ENCODE data around the gene PACRG.

PACRG gene

DNA sequence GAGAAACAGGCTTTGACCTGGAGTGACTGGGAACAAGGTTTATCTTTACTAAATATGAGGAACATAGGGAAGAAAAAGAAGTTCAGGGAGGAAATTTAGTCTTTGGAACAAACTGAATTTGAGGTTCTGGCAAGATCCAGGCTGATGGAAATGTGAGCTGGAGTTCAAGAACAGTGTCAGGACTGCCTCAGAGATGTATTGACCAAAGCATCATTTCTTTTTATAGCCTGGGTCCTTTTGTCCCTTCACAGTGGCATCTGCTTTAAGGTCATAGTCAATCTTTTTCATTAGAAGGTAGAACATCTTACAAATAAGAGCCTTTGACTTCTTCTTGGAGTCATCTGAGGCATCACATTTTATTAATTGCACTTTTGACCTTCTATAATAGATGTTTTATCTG lies 360.2 kb downstream of the PACRG start:
- Histone ChIP-seq H3K4me3 (no peak overlapping the region), H3K4me1 (no peaks in the 10 kb centered on the region), H3K27me3 (no peaks in the 10 kb centered on the region), H3K27ac (no peak overlapping the region), H3K36me3 (no peaks in the 10 kb centered on the region), H3K9me3 (no peaks in the 10 kb centered on the region)
- TF ChIP-seq, protein P1, sequence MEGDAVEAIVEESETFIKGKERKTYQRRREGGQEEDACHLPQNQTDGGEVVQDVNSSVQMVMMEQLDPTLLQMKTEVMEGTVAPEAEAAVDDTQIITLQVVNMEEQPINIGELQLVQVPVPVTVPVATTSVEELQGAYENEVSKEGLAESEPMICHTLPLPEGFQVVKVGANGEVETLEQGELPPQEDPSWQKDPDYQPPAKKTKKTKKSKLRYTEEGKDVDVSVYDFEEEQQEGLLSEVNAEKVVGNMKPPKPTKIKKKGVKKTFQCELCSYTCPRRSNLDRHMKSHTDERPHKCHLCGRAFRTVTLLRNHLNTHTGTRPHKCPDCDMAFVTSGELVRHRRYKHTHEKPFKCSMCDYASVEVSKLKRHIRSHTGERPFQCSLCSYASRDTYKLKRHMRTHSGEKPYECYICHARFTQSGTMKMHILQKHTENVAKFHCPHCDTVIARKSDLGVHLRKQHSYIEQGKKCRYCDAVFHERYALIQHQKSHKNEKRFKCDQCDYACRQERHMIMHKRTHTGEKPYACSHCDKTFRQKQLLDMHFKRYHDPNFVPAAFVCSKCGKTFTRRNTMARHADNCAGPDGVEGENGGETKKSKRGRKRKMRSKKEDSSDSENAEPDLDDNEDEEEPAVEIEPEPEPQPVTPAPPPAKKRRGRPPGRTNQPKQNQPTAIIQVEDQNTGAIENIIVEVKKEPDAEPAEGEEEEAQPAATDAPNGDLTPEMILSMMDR (IDR thresholded peaks at IDR 0.05) = no peak
- intact Hi-C loops (cut with DNase I; ENCODE audit: low total_unique reads) = no loop called here
- no peak for DNase-seq

DNA sequence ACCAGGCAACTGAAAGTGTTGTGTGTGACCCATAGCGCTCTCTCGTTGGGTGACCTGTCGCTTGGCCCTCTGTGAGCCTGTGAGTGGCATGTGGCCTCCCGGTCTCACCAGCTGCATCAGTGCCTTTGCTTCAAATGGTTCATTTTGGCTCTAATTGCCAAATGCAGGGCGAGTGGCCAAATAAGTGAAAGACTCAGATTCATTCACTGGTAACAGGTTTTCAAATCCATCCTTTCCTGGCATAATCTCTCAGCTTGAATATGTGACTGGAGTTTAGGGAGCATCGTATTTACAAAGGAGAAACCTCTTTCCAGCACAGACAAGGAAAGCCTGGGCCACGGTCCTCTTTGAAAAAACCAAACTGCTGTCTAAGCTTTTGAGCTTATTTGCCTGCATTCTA lies 365.1 kb downstream of the PACRG start:
- H3K9me3 ChIP-seq = no peaks in the 10 kb centered on the region
- no peaks in the 10 kb centered on the region for H3K27me3 ChIP-seq
- H3K4me1 ChIP-seq = no peaks in the 10 kb centered on the region
- intact Hi-C loops (cut with DNase I; ENCODE audit: low total_unique reads) = no loop called here
- TF ChIP-seq, protein P1 (IDR thresholded peaks at IDR 0.05) = no peak
- H3K36me3 ChIP-seq = no peaks in the 10 kb centered on the region
- no peak for DNase-seq
- no peak overlapping the region for H3K4me3 ChIP-seq
- no peak overlapping the region for H3K27ac ChIP-seq

DNA sequence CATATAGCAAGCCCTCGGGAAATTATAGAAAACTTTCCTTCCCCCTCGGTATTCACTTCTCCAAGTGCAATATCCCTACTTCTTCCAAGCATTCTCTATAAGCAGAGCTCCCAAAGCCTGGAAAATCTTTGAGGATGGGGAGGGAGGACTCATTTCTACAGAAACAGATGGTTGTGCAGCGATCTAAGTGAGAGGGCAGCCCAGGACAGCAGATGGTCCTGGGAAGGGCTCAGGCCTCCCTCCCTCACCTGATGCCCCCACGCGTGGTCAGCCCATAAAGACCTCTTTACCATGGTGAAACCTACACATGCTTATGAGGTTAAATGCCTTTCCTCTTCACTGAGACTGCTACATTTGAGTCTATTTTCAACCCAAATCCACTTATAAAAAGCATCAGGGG lies 367.1 kb downstream of the PACRG start:
- no peaks in the 10 kb centered on the region for H3K36me3 ChIP-seq
- H3K9me3 ChIP-seq = no peaks in the 10 kb centered on the region
- TF ChIP-seq, protein P1 (IDR thresholded peaks at IDR 0.05) = no peak
- no peaks in the 10 kb centered on the region for H3K4me1 ChIP-seq
- no peak overlapping the region for H3K27ac ChIP-seq
- H3K27me3 ChIP-seq = no peaks in the 10 kb centered on the region
- DNase-seq = no peak
- intact Hi-C loops (cut with DNase I; ENCODE audit: low total_unique reads) = no loop called here
- H3K4me3 ChIP-seq = no peak overlapping the region

DNA sequence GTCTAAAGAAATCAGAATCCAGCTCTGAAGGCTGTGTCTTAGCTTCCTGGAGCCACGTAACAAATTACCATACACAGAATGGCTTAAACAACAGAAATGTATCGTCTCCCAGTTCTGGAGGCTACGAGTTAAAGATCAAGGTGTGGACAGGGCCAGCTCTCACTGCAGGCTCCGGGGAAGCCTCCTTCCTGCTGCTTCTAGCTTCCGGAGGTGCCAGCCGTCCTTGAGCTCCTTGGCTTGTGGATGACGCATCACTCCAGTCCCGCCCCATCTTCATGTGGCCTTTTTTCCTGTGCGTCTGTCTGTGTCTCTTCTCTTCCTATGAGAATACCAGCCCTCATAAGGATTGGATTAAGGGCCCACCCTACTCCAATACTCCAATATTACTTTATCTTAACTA lies 367.6 kb downstream of the PACRG start:
- Histone ChIP-seq H3K4me1 (no peaks in the 10 kb centered on the region), H3K27me3 (no peaks in the 10 kb centered on the region), H3K27ac (no peak overlapping the region), H3K9me3 (no peaks in the 10 kb centered on the region), H3K4me3 (no peak overlapping the region), H3K36me3 (no peaks in the 10 kb centered on the region)
- TF ChIP-seq, protein P1 (IDR thresholded peaks at IDR 0.05) = no peak
- intact Hi-C loops (cut with DNase I; ENCODE audit: low total_unique reads) = no loop called here
- no peak for DNase-seq

DNA sequence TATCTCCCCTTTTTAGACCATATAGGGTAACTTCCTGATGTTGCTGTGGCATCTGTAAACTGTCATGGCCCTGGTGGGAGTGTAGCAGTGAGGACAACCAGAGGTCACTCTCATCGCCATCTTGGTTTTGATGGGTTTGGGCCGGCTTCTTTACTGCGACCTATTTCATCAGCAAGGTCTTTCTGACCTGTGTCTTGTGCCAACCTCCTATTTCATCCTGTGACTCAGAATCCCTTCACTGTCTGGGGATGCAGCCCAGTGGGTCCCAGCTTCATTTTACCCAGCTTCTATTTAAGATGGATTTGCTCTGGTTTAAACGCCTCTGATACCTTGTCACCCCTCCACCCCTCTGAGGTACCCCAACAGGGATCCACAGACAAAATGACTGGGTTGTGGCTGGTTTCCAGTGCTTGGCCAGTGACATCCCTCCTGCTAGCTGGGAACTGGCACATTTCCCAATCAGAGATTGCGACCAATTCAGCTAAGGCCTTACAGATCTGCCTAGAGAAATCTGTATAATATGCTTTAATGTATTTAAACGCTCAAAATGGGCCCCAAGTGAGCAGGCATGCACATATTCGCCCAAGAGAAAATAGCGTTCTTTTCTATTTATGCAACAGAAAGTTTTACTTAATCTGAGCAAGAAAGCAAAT lies 371.2 kb downstream of the PACRG start:
- Histone ChIP-seq H3K27ac (no peak overlapping the region), H3K27me3 (no peaks in the 10 kb centered on the region), H3K36me3 (no peaks in the 10 kb centered on the region), H3K4me3 (no peak overlapping the region), H3K4me1 (no peaks in the 10 kb centered on the region), H3K9me3 (no peaks in the 10 kb centered on the region)
- no peak for DNase-seq
- intact Hi-C loops (cut with DNase I; ENCODE audit: low total_unique reads) = no loop called here
- TF ChIP-seq, protein P1 (IDR thresholded peaks at IDR 0.05) = no peak
